Measurements from ENCODE around the gene METTL8. TPM values are rescaled to one million over a fixed set of nuclear protein-coding genes. Genes with fewer than 3 reads are reported as not detected.

The METTL8 gene
- total RNA-seq, 1 experiment from 2014 or later: 25.7 TPM

DNA sequence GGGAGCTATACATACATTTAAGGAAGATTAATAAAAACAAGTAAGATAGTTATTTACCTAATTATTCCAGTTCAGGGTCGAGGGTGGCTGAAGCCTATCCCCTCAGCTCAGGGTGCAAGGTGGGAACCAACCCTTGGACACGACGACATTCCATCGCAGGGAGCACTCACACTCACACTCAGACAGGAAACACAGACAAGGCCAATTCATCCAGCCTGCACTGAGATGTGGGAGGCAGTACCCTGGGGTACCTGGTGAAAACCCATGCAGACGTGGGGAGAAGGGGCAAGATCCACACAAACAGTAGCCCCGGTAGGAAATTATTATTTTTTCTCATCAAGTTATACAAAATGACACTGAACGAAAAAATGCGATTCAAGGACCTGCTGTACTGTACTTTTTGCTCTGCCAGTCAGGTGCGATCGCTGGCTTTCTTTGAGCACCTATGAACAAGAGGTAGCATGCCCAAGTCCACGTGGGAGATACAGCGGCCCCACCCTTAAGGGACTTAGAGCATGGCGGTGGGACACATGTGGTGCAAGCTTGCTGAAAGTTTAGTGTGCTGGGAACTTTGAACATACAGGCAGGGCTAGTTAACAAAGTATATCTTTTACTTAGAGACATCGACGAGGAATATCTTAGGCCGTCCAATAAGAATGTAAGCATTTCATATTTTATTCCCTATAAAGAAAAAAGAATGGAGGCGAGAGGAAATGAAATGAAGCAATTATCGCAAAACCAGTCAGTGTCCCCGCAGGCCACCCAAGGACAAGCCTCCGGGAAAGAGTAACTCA lies 624 bp downstream of the METTL8 start:
- Mint-ChIP-seq H3K36me3 (ENCODE audit: insufficient read depth, unreplicated experiment) (peaks cover 33% of the 10 kb centered on the region), H3K4me3 (ENCODE audit: unreplicated experiment) (peak overlapping the region; percentile 90), H3K27ac (ENCODE audit: unreplicated experiment) (peak overlapping the region; percentile 98), H3K27me3 (ENCODE audit: insufficient read depth, unreplicated experiment) (no peaks in the 10 kb centered on the region), H3K4me1 (ENCODE audit: low read depth, unreplicated experiment) (peaks cover 20% of the 10 kb centered on the region), H3K9me3 (ENCODE audit: unreplicated experiment) (no peaks in the 10 kb centered on the region)
- TF ChIP-seq, protein P1, sequence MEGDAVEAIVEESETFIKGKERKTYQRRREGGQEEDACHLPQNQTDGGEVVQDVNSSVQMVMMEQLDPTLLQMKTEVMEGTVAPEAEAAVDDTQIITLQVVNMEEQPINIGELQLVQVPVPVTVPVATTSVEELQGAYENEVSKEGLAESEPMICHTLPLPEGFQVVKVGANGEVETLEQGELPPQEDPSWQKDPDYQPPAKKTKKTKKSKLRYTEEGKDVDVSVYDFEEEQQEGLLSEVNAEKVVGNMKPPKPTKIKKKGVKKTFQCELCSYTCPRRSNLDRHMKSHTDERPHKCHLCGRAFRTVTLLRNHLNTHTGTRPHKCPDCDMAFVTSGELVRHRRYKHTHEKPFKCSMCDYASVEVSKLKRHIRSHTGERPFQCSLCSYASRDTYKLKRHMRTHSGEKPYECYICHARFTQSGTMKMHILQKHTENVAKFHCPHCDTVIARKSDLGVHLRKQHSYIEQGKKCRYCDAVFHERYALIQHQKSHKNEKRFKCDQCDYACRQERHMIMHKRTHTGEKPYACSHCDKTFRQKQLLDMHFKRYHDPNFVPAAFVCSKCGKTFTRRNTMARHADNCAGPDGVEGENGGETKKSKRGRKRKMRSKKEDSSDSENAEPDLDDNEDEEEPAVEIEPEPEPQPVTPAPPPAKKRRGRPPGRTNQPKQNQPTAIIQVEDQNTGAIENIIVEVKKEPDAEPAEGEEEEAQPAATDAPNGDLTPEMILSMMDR (IDR thresholded peaks at IDR 0.05; ENCODE audit: insufficient read depth in 1 of 2, low read depth in 1 of 2, low read length in 1 of 2, severe bottlenecking in 1 of 2, unreplicated experiment in 1 of 2): no peak
- DNase-seq: peak; percentile 72 to 88
- Histone ChIP-seq H3K9me3 (no peaks in the 10 kb centered on the region; the same call in 1 of the 2 replicates), H3K27me3 (replicated peaks; ENCODE audit: control insufficient read depth, insufficient read depth, low read length) (no peaks in the 10 kb centered on the region), H3K4me1 (peaks cover 7% of the 10 kb centered on the region), H3K36me3 (ENCODE audit: control insufficient read depth, insufficient read depth, low read length) (0 out of 2 replicates have a peak, but pooled peaks cover 3% of the 10 kb centered on the region), H3K4me3 (ENCODE audit: low read depth, low read length) (peak overlapping the region; percentile 89)
- ChIA-PET CTCF (interaction anchor here (0.6 to 2.0 kb wide), 5 partner anchors 17 to 504 kb away, joined by 3 to 15 read pairs (median 4); partner anchors contain the start of gene GORASP2), POLR2A (interaction anchor here (0.6 to 1.1 kb wide), 9 partner anchors 17 to 504 kb away, joined by 3 to 7 read pairs (median 4); partner anchors contain the start of genes DYNC1I2 and GORASP2)
- intact Hi-C loops (cut with micrococcal nuclease; ENCODE audit: unreplicated experiment): loop anchor here (1.0 to 5.0 kb wide), 4 partner anchors 17 to 504 kb away; partner anchors contain the start of genes CYBRD1 and GORASP2
- BruUV-seq (replicated peaks): TSS peak; percentile 56

DNA sequence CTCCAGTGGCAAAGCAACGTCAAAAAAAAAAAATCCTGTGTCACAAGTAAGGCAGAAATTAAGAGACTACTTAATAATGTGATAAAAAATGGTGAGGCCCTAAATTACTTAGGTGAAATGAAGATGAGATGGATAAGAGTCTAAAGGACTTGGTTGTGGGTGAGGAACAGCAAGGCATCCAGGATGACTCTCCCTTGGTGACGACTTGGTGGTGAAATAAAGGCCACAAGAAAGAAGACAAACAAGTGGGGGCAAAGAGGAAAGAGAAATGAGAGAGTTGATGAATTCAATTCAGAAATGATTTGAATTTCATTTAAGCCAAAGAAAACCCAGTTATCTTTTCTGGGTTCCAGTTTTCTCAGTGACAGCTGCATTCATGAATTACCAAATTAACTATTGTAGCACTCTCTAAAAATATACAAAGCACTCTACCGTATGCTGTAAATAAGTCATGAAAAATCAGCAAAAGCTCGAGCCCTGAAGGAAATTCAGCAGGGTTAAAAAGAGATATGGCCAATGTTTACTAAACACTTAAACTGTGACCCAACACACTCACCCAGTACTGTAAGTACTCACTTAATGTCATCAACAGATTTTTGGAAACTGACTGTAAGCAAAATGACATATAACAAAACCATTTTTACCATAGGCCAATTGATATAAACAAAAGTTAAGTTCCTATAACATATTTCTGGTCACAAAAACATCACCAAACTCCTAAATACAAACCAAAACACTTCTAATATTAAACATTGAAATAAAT lies 1.4 kb downstream of the METTL8 start:
- intact Hi-C loops (cut with micrococcal nuclease; ENCODE audit: unreplicated experiment): loop anchor here (2.0 to 5.0 kb wide), 3 partner anchors 90 to 504 kb away; partner anchors contain the start of genes CYBRD1 and GORASP2
- BruUV-seq (replicated peaks): no TSS peak
- Histone ChIP-seq H3K4me1 (peaks cover 7% of the 10 kb centered on the region), H3K4me3 (ENCODE audit: low read depth, low read length) (peak overlapping the region; percentile 89), H3K9me3 (no peaks in the 10 kb centered on the region; the same call in 1 of the 2 replicates), H3K36me3 (ENCODE audit: control insufficient read depth, insufficient read depth, low read length) (0 out of 2 replicates have a peak, but pooled peaks cover 3% of the 10 kb centered on the region), H3K27me3 (replicated peaks; ENCODE audit: control insufficient read depth, insufficient read depth, low read length) (no peaks in the 10 kb centered on the region)
- no peaks in the 10 kb centered on the region for H3K9me3 Mint-ChIP-seq (ENCODE audit: unreplicated experiment)
- no peak for DNase-seq
- ChIA-PET CTCF (interaction anchor here (1.1 to 2.0 kb wide), 2 partner anchors 16 to 346 kb away, joined by 4 to 15 read pairs; no protein-coding TSS in a partner anchor), POLR2A (interaction anchor here (0.6 kb wide), 1 partner anchor 75 kb away, joined by 3 read pairs; no protein-coding TSS in a partner anchor)
- TF ChIP-seq, protein P1 (IDR thresholded peaks at IDR 0.05; ENCODE audit: insufficient read depth in 1 of 2, low read depth in 1 of 2, low read length in 1 of 2, severe bottlenecking in 1 of 2, unreplicated experiment in 1 of 2): no peak
- H3K27ac Mint-ChIP-seq (ENCODE audit: unreplicated experiment): peak overlapping the region; percentile 98
- H3K4me1 Mint-ChIP-seq (ENCODE audit: low read depth, unreplicated experiment): peaks cover 20% of the 10 kb centered on the region
- peaks cover 25% of the 10 kb centered on the region for H3K36me3 Mint-ChIP-seq (ENCODE audit: insufficient read depth, unreplicated experiment)
- no peaks in the 10 kb centered on the region for H3K27me3 Mint-ChIP-seq (ENCODE audit: insufficient read depth, unreplicated experiment)
- peak overlapping the region; percentile 90 for H3K4me3 Mint-ChIP-seq (ENCODE audit: unreplicated experiment)
